ENCODE results near the gene RPS19BP1. TPM values are rescaled to one million over a fixed set of nuclear protein-coding genes. Genes with fewer than 3 reads are reported as not detected.

RPS19BP1 gene
- total and polyA plus RNA-seq, 12 donors, result 31.3 to 222 (median 41.8) TPM

DNA sequence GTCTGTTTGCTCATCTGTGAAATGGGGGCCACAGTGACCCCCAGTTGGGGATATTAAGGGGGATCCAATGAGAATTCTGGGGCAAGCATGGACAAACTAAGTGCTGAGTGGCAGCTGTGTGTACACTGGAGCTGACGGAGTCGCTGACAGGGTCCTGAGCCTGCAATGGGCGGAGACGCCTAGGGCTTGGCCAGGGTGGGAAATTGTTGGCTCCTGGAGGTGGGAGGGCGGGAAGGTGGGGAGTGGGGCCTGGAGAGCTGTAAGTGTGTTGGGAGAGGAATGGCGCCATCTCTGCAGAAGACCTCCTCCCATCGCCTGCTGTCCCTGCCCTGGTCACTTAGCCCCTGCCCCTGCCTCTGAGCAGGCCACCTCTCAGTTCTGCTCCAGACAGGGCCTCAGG, 45.4 kb upstream of the RPS19BP1 start:
- H3K27me3 ChIP-seq, result peaks cover 0 to 40% (median 24%) of the 10 kb centered on the region in 7 donors
- intact Hi-C loops (cut with DNase I), result loop anchor here in 1 of 10 donors (5.0 kb wide), 1 partner anchor 1979 kb away; no protein-coding TSS in a partner anchor
- no peaks in the 10 kb centered on the region for H3K36me3 ChIP-seq
- H3K9me3 ChIP-seq, result no peaks in the 10 kb centered on the region
- no peaks in the 10 kb centered on the region for H3K4me1 ChIP-seq
- no peak overlapping the region for H3K4me3 ChIP-seq
- DNase-seq (no peak), ATAC-seq (no peak)
- WGBS, 2 donors, result 72 to 76% methylated on average over 7 of the region's 7 CpGs
- TF ChIP-seq CTCF (IDR thresholded peaks at IDR 0.05), result no peak
- no peak overlapping the region for H3K27ac ChIP-seq

DNA sequence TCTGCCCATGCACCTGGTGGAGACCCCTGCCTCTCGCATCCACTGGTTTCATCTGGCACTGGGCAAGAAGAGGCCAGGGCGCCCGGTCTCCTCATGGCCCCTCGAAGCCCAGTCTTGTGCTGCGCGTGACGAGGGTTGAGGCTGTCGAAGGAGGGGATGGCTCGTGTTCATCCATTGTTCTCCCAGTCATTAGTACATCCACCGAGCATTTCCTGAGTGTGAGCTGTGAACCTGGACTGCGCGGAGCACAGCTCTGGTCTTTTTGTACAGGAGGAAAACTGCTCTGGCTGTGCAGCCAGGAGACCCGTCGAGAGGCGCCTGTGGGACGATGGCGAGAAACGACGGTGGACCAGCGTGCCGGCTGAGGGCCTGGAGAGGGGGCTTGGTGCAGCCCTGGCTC, 44.8 kb upstream of the RPS19BP1 start:
- intact Hi-C loops (cut with DNase I), result loop anchor here in 1 of 10 donors (5.0 kb wide), 1 partner anchor 1980 kb away; no protein-coding TSS in a partner anchor
- no peaks in the 10 kb centered on the region for H3K36me3 ChIP-seq
- TF ChIP-seq CTCF (IDR thresholded peaks at IDR 0.05), result no peak
- no peaks in the 10 kb centered on the region for H3K4me1 ChIP-seq
- ATAC-seq, result no peak
- H3K27ac ChIP-seq, result no peak overlapping the region
- H3K9me3 ChIP-seq, result no peaks in the 10 kb centered on the region
- no peak for DNase-seq
- H3K27me3 ChIP-seq, result peaks cover 0 to 40% (median 24%) of the 10 kb centered on the region in 7 donors
- WGBS, 2 donors, result 74% methylated on average over 21 of the region's 21 CpGs
- H3K4me3 ChIP-seq, result no peak overlapping the region

GRCh38 chr22:39576027-39576426, 43.5 kb upstream of the RPS19BP1 start:
- no peaks in the 10 kb centered on the region for H3K36me3 ChIP-seq
- H3K27ac ChIP-seq, result no peak overlapping the region
- no peak for ATAC-seq
- no peak overlapping the region for H3K4me3 ChIP-seq
- intact Hi-C loops (cut with DNase I), result loop anchor here in 1 of 10 donors (5.0 kb wide), 1 partner anchor 1981 kb away; no protein-coding TSS in a partner anchor
- no peak for DNase-seq
- no peaks in the 10 kb centered on the region for H3K9me3 ChIP-seq
- WGBS, 2 donors, result 88 to 93% methylated on average over 4 of the region's 4 CpGs
- H3K27me3 ChIP-seq, result peaks cover 0 to 45% (median 31%) of the 10 kb centered on the region in 7 donors
- TF ChIP-seq CTCF (IDR thresholded peaks at IDR 0.05), result no peak
- no peaks in the 10 kb centered on the region for H3K4me1 ChIP-seq

DNA sequence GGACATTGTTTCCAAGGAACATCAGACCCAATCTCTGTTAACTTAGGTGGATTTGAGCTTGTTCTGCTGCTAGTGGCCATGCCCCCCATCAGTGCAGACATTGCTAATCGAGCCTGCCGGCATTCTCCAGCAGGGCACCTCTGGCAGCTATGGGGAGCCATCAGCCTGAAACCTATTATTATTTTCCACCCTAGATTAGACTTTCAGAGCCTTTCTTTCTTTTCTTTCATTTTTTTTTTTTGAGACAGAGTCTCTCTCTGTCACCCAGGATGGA, 42.9 kb upstream of the RPS19BP1 start:
- H3K4me3 ChIP-seq, result no peak overlapping the region
- no peak for TF ChIP-seq CTCF (IDR thresholded peaks at IDR 0.05)
- no peak overlapping the region for H3K27ac ChIP-seq
- ATAC-seq, result no peak
- H3K27me3 ChIP-seq, result peaks cover 0 to 41% (median 28%) of the 10 kb centered on the region in 7 donors
- no peaks in the 10 kb centered on the region for H3K9me3 ChIP-seq
- H3K36me3 ChIP-seq, result no peaks in the 10 kb centered on the region
- no peak for DNase-seq
- WGBS, 2 donors, result 87 to 96% methylated on average over 2 of the region's 2 CpGs
- intact Hi-C loops (cut with DNase I), result loop anchor here in 1 of 10 donors (5.0 kb wide), 1 partner anchor 1982 kb away; no protein-coding TSS in a partner anchor
- no peaks in the 10 kb centered on the region for H3K4me1 ChIP-seq

Measured in heart right ventricle (tissue), 16 donors.